ENCODE data around the gene ARHGAP9. TPM values are rescaled to one million over a fixed set of nuclear protein-coding genes. Genes with fewer than 3 reads are reported as not detected.
A peak's percentile ranks its signal among the peaks of the same experiment; 100 is the strongest.

ARHGAP9 gene
- total RNA-seq, 4 donors from 2014 or later = 16.5 to 220 (median 28.2) TPM

DNA sequence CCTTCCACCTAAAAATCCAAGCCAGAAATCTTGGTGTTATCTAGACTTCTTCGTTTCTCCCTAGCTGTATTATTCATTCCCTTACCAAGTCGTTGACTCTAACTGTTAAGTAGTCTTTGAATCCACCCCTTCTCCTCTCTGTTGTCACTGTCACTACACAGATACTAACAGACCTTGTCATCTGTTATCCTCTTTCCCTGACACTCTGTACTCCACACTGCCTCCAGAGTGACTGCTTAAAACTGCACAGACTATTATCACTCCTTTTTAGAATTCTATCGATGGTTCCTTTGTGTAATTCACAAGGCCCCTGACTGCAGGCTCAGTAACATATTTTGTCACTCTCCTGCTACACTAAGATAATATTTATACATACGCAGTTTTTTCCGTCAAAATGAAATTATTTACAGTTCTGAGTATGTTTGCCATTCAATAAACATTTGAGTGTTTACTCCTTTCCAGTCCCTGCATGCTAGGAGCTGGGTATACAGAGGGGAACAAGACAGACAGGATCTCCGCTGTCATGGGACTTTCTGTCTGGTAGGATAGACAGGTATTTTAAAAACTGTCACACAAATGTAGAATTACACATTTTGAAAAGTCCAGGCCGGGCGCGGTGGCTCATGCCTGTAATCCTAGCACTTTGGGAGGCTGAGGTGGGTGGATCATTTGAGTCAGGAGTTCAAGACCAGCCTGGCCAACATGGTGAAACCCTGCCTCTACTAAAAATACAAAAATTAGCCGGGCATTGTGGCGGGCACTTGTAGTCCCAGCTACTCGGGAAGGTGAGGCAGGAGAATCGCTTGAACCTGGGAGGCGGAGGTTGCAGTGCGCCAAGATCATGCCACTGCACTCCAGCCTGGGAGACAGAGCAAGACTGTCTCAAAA is 12.0 kb upstream of the ARHGAP9 start:
- TF ChIP-seq, protein P1, sequence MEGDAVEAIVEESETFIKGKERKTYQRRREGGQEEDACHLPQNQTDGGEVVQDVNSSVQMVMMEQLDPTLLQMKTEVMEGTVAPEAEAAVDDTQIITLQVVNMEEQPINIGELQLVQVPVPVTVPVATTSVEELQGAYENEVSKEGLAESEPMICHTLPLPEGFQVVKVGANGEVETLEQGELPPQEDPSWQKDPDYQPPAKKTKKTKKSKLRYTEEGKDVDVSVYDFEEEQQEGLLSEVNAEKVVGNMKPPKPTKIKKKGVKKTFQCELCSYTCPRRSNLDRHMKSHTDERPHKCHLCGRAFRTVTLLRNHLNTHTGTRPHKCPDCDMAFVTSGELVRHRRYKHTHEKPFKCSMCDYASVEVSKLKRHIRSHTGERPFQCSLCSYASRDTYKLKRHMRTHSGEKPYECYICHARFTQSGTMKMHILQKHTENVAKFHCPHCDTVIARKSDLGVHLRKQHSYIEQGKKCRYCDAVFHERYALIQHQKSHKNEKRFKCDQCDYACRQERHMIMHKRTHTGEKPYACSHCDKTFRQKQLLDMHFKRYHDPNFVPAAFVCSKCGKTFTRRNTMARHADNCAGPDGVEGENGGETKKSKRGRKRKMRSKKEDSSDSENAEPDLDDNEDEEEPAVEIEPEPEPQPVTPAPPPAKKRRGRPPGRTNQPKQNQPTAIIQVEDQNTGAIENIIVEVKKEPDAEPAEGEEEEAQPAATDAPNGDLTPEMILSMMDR (IDR thresholded peaks at IDR 0.05) = peak in 1 of 6 experiments; percentile 17
- TF ChIP-seq POLR2A (IDR thresholded peaks at IDR 0.05) = no peak
- Histone ChIP-seq H3K4me3 (no peak overlapping the region), H3K4me1 (peaks cover 0 to 9% (median 3%) of the 10 kb centered on the region in 4 donors), H3K36me3 (peaks cover 0 to 31% (median 0%) of the 10 kb centered on the region in 3 donors), H3K27ac (no peak overlapping the region), H3K9me3 (no peaks in the 10 kb centered on the region), H3K27me3 (no peaks in the 10 kb centered on the region)
- DNase-seq = no peak

DNA sequence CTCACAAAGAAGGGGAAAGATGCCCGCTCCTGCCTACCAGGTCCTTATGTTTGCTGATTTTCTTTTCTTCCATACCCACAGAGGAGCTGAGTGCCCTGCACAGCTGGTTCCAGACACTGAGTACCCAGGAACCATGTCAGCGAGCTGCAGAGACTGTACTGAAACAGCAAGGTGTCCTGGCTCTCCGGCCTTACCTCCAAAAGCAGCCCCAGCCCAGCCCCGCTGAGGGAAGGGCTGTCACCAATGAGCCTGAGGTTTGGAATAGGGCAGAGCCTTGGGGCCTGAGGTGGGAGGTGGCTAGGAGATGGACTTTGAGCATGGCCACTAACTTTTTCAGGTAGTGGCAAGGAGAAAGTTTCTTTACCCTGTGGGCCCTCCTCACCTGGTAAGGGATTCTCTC is 10.5 kb upstream of the ARHGAP9 start:
- Histone ChIP-seq H3K27me3 (no peaks in the 10 kb centered on the region), H3K27ac (no peak overlapping the region), H3K4me3 (no peak overlapping the region), H3K9me3 (no peaks in the 10 kb centered on the region), H3K36me3 (peaks cover 0 to 31% (median 0%) of the 10 kb centered on the region in 3 donors), H3K4me1 (peaks cover 0 to 9% (median 3%) of the 10 kb centered on the region in 4 donors)
- TF ChIP-seq, protein P1 (IDR thresholded peaks at IDR 0.05) = no peak
- TF ChIP-seq POLR2A (IDR thresholded peaks at IDR 0.05) = no peak
- DNase-seq = no peak

DNA sequence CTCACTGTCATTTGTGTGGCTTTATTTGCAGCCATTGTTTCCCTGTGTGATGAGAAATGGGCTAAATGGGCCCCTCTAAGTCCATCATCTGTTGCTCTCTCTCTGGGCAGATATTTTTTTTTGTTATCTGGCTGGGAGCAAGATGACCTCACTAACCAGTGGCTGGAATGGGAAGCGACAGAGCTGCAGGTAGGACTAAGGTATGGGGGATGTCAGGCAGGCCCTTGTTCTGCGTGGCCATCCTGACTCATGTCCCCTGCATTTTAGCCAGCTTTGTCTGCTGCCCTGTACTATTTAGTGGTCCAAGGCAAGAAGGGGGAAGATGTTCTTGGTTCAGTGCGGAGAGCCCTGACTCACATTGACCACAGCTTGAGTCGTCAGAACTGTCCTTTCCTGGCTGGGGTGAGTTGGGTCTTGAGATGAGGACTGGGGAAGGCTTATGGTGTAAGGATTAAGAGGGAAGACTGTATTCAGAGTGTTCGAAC is 9.5 kb upstream of the ARHGAP9 start:
- Histone ChIP-seq H3K36me3 (peaks cover 0 to 31% (median 0%) of the 10 kb centered on the region in 3 donors), H3K4me3 (peak overlapping the region in 1 of 4 donors; percentile 72), H3K9me3 (no peaks in the 10 kb centered on the region), H3K27ac (no peak overlapping the region), H3K27me3 (no peaks in the 10 kb centered on the region), H3K4me1 (peaks cover 0 to 9% (median 3%) of the 10 kb centered on the region in 4 donors)
- TF ChIP-seq, protein P1 (IDR thresholded peaks at IDR 0.05) = no peak
- no peak for TF ChIP-seq POLR2A (IDR thresholded peaks at IDR 0.05)
- DNase-seq = no peak

DNA sequence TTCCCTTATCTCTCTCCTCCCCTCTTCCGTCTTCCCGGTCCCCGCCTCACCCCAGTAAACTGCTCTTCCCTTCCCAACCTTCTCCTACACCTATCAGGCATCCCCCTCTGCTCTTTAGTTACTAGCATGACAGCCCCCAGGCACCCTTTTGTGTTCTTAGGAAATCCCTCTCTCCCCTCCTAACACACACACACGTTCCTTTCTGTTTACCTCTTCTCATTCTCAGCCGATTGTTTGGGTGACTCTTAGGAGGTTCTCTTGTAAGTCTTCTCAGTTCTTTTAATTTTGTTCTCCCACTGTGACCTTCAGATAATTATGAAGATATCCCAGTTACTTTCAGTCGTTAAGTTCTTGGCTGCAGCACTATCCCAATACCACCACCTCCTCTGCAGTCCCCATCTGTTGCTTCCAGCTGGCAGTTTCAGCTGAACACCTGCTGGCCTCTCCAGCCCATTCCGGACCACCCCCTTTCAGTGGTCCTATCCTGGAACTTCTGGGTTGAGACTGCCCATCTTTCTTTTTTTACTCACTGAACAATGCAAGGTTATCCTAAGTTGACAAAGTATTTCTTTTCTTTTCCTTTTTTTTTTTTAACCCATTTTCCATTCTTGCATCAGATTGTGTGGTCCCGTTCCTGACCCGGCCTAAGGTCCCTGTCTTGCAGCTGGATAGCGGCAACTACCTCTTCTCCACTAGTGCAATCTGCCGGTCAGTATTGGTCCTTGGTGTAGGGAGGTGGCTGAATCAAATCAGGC is 8.9 kb upstream of the ARHGAP9 start:
- Histone ChIP-seq H3K9me3 (no peaks in the 10 kb centered on the region), H3K36me3 (peaks cover 0 to 31% (median 0%) of the 10 kb centered on the region in 3 donors), H3K4me3 (peak overlapping the region; percentile 69 to 75 (median 71)), H3K4me1 (peaks cover 0 to 9% (median 3%) of the 10 kb centered on the region in 4 donors), H3K27me3 (no peaks in the 10 kb centered on the region), H3K27ac (peak overlapping the region; percentile 75 to 84 (median 82))
- no peak for DNase-seq
- no peak for TF ChIP-seq POLR2A (IDR thresholded peaks at IDR 0.05)
- TF ChIP-seq, protein P1 (IDR thresholded peaks at IDR 0.05) = no peak

DNA sequence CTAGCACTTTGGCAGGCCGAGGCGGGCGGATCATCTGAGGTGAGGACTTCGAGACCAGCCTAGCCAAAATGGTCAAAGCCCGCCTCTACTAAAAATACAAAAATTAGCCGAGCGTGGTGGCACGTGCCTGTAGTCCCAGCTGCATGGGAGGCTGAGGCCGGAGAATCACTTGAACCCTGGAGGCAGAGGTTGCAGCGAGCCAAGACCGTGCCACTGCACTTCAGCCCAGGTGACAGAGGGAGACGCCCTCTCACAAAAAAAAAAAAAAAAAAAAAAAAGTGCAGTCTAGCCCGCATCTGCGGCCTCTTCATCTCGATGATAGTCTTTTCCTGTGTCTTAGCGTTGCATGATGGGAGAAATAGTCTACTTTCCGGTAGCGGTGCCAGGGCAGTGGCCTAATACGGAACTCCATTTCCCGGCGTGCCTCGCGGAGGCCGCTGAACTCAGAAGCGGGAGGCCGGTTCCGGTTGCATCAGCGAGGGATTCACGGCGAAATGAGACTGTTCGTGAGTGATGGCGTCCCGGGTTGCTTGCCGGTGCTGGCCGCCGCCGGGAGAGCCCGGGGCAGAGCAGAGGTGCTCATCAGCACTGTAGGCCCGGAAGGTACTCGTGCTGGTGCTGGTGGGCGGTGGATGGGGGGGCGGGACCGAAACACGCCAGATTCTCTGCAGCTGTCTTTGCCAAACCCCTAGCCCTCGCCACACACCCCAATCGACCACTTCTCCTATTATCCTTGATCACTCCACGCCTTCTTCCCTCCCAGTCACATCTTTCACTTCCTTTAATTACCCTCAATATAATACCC is 8.1 kb upstream of the ARHGAP9 start, which contains the start of gene MARS1:
MARS1 (plus strand) TSS at position 472 of the 805 bp plus-strand sequence; CDS start at position 495, 23 bp downstream.
- DNase-seq = peak; percentile 93 to 98 (median 96)
- Histone ChIP-seq H3K36me3 (peaks cover 0 to 29% (median 0%) of the 10 kb centered on the region in 3 donors), H3K9me3 (no peaks in the 10 kb centered on the region), H3K27me3 (no peaks in the 10 kb centered on the region), H3K4me3 (peak within 1 kb of the TSS; percentile 69 to 75 (median 71)), H3K27ac (peak within 1 kb of the TSS; percentile 75 to 84 (median 82)), H3K4me1 (peaks cover 0 to 9% (median 3%) of the 10 kb centered on the region in 4 donors)
- peak; percentile 40 to 53 for TF ChIP-seq POLR2A (IDR thresholded peaks at IDR 0.05)
- TF ChIP-seq, protein P1 (IDR thresholded peaks at IDR 0.05) = peak in 3 of 6 experiments; percentile 12 to 14 (median 13)
